WTC11 (cell line): Measurements from ENCODE around the gene INKA2. TPM values are rescaled to one million over a fixed set of nuclear protein-coding genes. Genes with fewer than 3 reads are reported as not detected.
A peak's percentile ranks its signal among the peaks of the same experiment; 100 is the strongest.

Source experiments
- ATAC-seq: fragments of 200-7000 bp; cut with Tn5 transposase; 2 replicates; pipeline ENCODE4 v1.10.0; 2021; ENCODE audit warnings: mild to moderate bottlenecking, moderate library complexity
- CTCF ChIA-PET: fragments of 300-600 bp; sonication (Branson Sonifier 250); formaldehyde crosslinking; loops from one replicate; lab custom pipeline; 2021; ENCODE audit warnings: antibody characterized with exemption; lab: Charles Lee
- POLR2A ChIA-PET: fragments of 350-600 bp; sonication (Branson Sonifier 250); formaldehyde crosslinking; loops from one replicate; lab custom pipeline; 2021; ENCODE audit warnings: antibody characterized with exemption; lab: Charles Lee
- DNase-seq: peaks from one replicate; pipeline ENCODE4 v3.0.0; 2021; ENCODE audit warnings: low spot score
- H3K27ac Mint-ChIP-seq: 2 replicates; pipeline ENCODE4 v1.8.0; 2021; ENCODE audit warnings: mixed read lengths
- H3K27me3 Mint-ChIP-seq: 2 replicates; pipeline ENCODE4 v1.8.0; 2021; ENCODE audit warnings: low read depth, mild to moderate bottlenecking, moderate library complexity, mixed read lengths
- H3K36me3 Mint-ChIP-seq: 2 replicates; pipeline ENCODE4 v1.8.0; 2021; ENCODE audit warnings: mixed read lengths
- H3K4me1 Mint-ChIP-seq: 2 replicates; pipeline ENCODE4 v1.8.0; 2022; ENCODE audit warnings: mixed read lengths
- H3K4me3 Mint-ChIP-seq: 2 replicates; pipeline ENCODE4 v1.8.0; 2021; ENCODE audit warnings: mild to moderate bottlenecking, moderate library complexity, mixed read lengths
- H3K9me3 Mint-ChIP-seq: 2 replicates; pipeline ENCODE4 v1.8.0; 2021; ENCODE audit warnings: mixed read lengths
- GABPB1 ChIP-seq: sonication (generic); formaldehyde crosslinking; IDR thresholded peaks from 2 replicates; pipeline ENCODE4 v1.8.1; 2023; ENCODE audit warnings: mild to moderate bottlenecking, missing genetic modification reagents
- JUN ChIP-seq: sonication (generic); formaldehyde crosslinking; IDR thresholded peaks from 2 replicates; pipeline ENCODE4 v1.8.0; 2023; ENCODE audit warnings: mild to moderate bottlenecking, missing genetic modification reagents
- KAT7 ChIP-seq: sonication (generic); formaldehyde crosslinking; IDR thresholded peaks from 2 replicates; pipeline ENCODE4 v1.8.1; 2023; ENCODE audit warnings: missing genetic modification reagents, mild to moderate bottlenecking, borderline replicate concordance
- ZNF138 ChIP-seq: sonication (generic); formaldehyde crosslinking; conservative IDR thresholded peaks from 2 replicates; pipeline ENCODE4 v1.8.1; 2022; ENCODE audit warnings: mild to moderate bottlenecking, moderate library complexity, missing genetic modification reagents
- ZNF219 ChIP-seq: sonication (generic); formaldehyde crosslinking; IDR thresholded peaks from 2 replicates; pipeline ENCODE4 v1.8.0; 2023; ENCODE audit warnings: missing genetic modification reagents, mild to moderate bottlenecking, borderline replicate concordance
- ZNF317 ChIP-seq: sonication (generic); formaldehyde crosslinking; IDR thresholded peaks from 2 replicates; pipeline ENCODE4 v1.8.1; 2023; ENCODE audit warnings: low read depth, mild to moderate bottlenecking, moderate library complexity, missing genetic modification reagents, borderline replicate concordance
- ZNF423 ChIP-seq: fragments of 250-450 bp; sonication (Bioruptor Pico); IDR thresholded peaks from 2 replicates; pipeline ENCODE4 v2.1.2; 2022; ENCODE audit warnings: mild to moderate bottlenecking, moderate library complexity
- total RNA-seq: library from RNA; stranded (reverse); gene quantifications from 3 replicates; pipeline ENCODE4 v1.2.3, GENCODE V29; 2021
- TF ChIP-seq, protein P1 (sequence below): sonication (generic); formaldehyde crosslinking; IDR thresholded peaks from 2 replicates; pipeline ENCODE4 v1.8.1; 2023; ENCODE audit warnings: mild to moderate bottlenecking, missing genetic modification reagents
- TF ChIP-seq, protein P2 (sequence below): sonication (generic); formaldehyde crosslinking; IDR thresholded peaks from 2 replicates; pipeline ENCODE4 v1.8.0; 2023; ENCODE audit warnings: missing genetic modification reagents, mild to moderate bottlenecking, borderline replicate concordance
- TF ChIP-seq, protein P3 (sequence below): sonication (generic); formaldehyde crosslinking; IDR thresholded peaks from 2 replicates; pipeline ENCODE4 v1.8.1; 2022; ENCODE audit warnings: mild to moderate bottlenecking, moderate library complexity, missing genetic modification reagents
- TF ChIP-seq, protein P4 (sequence below): sonication (generic); formaldehyde crosslinking; IDR thresholded peaks from 2 replicates; pipeline ENCODE4 v1.8.0; 2022; ENCODE audit warnings: mild to moderate bottlenecking, missing genetic modification reagents
- TF ChIP-seq, protein P5 (sequence below): sonication (generic); formaldehyde crosslinking; conservative IDR thresholded peaks from 2 replicates; pipeline ENCODE4 v1.8.1; 2023; ENCODE audit warnings: mild to moderate bottlenecking, low read depth, missing genetic modification reagents, moderate library complexity
- TF ChIP-seq, protein P6 (sequence below): sonication (generic); formaldehyde crosslinking; IDR thresholded peaks from 2 replicates; pipeline ENCODE4 v1.8.1; 2022; ENCODE audit warnings: missing genetic modification reagents, borderline replicate concordance

INKA2 gene
- total RNA-seq, 1 experiment from 2014 or later = 20.1 TPM

DNA sequence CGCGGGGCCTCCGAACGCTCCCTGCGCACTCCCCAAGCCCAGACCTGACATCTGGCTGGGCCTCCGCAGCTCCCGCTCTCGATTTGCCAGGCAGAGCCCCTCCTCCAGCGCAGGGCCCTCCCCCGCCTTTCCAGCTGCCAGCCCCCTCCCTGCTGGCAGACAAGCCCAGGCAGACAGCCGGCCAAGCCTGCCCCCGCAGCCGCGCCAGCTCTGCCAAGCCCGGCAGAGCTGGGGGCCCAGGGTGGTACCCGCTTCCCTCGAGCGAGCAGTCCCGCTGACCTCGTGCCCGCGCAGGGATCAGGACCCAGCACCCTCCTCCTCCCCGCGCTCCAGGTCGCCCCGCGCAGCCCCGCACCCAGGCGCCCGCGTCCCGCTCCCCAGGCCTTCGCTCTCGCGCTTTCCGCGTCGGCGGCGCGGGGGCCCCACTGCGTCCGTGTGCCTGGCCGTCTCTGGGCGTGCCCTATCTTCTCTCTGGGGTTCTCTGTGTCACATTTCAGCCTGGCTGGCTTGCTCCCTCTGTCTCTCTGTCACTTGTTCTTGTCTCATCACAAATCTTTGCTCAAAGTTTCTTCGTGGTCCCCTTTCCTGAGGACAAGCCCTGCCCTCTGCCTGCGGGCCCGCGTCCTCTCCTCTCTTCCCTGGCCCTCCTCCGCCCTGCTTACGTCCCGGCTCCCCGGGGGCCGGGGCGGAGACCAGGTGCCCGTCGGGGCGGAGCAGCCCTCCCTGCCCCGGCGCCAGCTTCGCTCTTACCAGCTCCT lies 580 bp downstream of the INKA2 start:
- peak overlapping the region; percentile 99 for H3K27ac Mint-ChIP-seq
- POLR2A ChIA-PET = interaction anchor here (0.9 to 1.9 kb wide), 8 partner anchors 9 to 18 kb away, joined by 3 to 6 read pairs (median 4); partner anchors contain the start of gene DDX20
- no peaks in the 10 kb centered on the region for H3K9me3 Mint-ChIP-seq
- peak; percentile 19; the same call in 1 of the 2 replicates for TF ChIP-seq ZNF219 (CRISPR knock-in tag)
- TF ChIP-seq, protein P1, sequence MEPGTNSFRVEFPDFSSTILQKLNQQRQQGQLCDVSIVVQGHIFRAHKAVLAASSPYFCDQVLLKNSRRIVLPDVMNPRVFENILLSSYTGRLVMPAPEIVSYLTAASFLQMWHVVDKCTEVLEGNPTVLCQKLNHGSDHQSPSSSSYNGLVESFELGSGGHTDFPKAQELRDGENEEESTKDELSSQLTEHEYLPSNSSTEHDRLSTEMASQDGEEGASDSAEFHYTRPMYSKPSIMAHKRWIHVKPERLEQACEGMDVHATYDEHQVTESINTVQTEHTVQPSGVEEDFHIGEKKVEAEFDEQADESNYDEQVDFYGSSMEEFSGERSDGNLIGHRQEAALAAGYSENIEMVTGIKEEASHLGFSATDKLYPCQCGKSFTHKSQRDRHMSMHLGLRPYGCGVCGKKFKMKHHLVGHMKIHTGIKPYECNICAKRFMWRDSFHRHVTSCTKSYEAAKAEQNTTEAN (CRISPR knock-in tag) = 0 out of 2 replicates have a peak, but pooled peaks have one; percentile 8
- TF ChIP-seq KAT7 = 0 out of 2 replicates have a peak, but pooled peaks have one; percentile 75
- TF ChIP-seq, protein P2, sequence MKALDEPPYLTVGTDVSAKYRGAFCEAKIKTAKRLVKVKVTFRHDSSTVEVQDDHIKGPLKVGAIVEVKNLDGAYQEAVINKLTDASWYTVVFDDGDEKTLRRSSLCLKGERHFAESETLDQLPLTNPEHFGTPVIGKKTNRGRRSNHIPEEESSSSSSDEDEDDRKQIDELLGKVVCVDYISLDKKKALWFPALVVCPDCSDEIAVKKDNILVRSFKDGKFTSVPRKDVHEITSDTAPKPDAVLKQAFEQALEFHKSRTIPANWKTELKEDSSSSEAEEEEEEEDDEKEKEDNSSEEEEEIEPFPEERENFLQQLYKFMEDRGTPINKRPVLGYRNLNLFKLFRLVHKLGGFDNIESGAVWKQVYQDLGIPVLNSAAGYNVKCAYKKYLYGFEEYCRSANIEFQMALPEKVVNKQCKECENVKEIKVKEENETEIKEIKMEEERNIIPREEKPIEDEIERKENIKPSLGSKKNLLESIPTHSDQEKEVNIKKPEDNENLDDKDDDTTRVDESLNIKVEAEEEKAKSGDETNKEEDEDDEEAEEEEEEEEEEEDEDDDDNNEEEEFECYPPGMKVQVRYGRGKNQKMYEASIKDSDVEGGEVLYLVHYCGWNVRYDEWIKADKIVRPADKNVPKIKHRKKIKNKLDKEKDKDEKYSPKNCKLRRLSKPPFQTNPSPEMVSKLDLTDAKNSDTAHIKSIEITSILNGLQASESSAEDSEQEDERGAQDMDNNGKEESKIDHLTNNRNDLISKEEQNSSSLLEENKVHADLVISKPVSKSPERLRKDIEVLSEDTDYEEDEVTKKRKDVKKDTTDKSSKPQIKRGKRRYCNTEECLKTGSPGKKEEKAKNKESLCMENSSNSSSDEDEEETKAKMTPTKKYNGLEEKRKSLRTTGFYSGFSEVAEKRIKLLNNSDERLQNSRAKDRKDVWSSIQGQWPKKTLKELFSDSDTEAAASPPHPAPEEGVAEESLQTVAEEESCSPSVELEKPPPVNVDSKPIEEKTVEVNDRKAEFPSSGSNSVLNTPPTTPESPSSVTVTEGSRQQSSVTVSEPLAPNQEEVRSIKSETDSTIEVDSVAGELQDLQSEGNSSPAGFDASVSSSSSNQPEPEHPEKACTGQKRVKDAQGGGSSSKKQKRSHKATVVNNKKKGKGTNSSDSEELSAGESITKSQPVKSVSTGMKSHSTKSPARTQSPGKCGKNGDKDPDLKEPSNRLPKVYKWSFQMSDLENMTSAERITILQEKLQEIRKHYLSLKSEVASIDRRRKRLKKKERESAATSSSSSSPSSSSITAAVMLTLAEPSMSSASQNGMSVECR (CRISPR knock-in tag) = 0 out of 2 replicates have a peak, but pooled peaks have one; percentile 24
- TF ChIP-seq, protein P3, sequence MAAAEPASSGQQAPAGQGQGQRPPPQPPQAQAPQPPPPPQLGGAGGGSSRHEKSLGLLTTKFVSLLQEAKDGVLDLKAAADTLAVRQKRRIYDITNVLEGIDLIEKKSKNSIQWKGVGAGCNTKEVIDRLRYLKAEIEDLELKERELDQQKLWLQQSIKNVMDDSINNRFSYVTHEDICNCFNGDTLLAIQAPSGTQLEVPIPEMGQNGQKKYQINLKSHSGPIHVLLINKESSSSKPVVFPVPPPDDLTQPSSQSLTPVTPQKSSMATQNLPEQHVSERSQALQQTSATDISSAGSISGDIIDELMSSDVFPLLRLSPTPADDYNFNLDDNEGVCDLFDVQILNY (CRISPR knock-in tag) = peak; percentile 68; the same call in 1 of the 2 replicates
- peak; percentile 44; the same call in 1 of the 2 replicates for TF ChIP-seq ZNF423 (CRISPR knock-in tag)
- no peak for TF ChIP-seq JUN (CRISPR knock-in tag)
- TF ChIP-seq, protein P4, sequence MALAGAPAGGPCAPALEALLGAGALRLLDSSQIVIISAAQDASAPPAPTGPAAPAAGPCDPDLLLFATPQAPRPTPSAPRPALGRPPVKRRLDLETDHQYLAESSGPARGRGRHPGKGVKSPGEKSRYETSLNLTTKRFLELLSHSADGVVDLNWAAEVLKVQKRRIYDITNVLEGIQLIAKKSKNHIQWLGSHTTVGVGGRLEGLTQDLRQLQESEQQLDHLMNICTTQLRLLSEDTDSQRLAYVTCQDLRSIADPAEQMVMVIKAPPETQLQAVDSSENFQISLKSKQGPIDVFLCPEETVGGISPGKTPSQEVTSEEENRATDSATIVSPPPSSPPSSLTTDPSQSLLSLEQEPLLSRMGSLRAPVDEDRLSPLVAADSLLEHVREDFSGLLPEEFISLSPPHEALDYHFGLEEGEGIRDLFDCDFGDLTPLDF (CRISPR knock-in tag) = peak; percentile 10; the same call in 1 of the 2 replicates
- TF ChIP-seq ZNF317 (CRISPR knock-in tag) = 0 out of 2 replicates have a peak, but pooled peaks have one; percentile 9
- peak; percentile 60; the same call in 1 of the 2 replicates for TF ChIP-seq GABPB1 (CRISPR knock-in tag)
- TF ChIP-seq, protein P5, sequence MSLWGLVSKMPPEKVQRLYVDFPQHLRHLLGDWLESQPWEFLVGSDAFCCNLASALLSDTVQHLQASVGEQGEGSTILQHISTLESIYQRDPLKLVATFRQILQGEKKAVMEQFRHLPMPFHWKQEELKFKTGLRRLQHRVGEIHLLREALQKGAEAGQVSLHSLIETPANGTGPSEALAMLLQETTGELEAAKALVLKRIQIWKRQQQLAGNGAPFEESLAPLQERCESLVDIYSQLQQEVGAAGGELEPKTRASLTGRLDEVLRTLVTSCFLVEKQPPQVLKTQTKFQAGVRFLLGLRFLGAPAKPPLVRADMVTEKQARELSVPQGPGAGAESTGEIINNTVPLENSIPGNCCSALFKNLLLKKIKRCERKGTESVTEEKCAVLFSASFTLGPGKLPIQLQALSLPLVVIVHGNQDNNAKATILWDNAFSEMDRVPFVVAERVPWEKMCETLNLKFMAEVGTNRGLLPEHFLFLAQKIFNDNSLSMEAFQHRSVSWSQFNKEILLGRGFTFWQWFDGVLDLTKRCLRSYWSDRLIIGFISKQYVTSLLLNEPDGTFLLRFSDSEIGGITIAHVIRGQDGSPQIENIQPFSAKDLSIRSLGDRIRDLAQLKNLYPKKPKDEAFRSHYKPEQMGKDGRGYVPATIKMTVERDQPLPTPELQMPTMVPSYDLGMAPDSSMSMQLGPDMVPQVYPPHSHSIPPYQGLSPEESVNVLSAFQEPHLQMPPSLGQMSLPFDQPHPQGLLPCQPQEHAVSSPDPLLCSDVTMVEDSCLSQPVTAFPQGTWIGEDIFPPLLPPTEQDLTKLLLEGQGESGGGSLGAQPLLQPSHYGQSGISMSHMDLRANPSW (CRISPR knock-in tag) = no peak
- TF ChIP-seq ZNF138 = no peak
- TF ChIP-seq, protein P6, sequence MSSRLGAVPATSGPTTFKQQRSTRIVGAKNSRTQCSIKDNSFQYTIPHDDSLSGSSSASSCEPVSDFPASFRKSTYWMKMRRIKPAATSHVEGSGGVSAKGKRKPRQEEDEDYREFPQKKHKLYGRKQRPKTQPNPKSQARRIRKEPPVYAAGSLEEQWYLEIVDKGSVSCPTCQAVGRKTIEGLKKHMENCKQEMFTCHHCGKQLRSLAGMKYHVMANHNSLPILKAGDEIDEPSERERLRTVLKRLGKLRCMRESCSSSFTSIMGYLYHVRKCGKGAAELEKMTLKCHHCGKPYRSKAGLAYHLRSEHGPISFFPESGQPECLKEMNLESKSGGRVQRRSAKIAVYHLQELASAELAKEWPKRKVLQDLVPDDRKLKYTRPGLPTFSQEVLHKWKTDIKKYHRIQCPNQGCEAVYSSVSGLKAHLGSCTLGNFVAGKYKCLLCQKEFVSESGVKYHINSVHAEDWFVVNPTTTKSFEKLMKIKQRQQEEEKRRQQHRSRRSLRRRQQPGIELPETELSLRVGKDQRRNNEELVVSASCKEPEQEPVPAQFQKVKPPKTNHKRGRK (CRISPR knock-in tag) = no peak
- H3K4me3 Mint-ChIP-seq = no peak overlapping the region
- no peaks in the 10 kb centered on the region; the same call in 1 of the 2 replicates for H3K36me3 Mint-ChIP-seq
- peak; percentile 75 for DNase-seq
- CTCF ChIA-PET = interaction anchor here (1.1 to 7.7 kb wide), 12 partner anchors 10 to 289 kb away, joined by 3 to 78 read pairs (median 6); partner anchors contain the start of genes ATP5PB and WDR77
- ATAC-seq = peak; percentile 12
- peaks cover 19% of the 10 kb centered on the region for H3K4me1 Mint-ChIP-seq
- H3K27me3 Mint-ChIP-seq = peaks cover 23% of the 10 kb centered on the region
